Trophoblast cell (in vitro differentiated cells and primary cell): Measurements from ENCODE around the gene VCL.

Experiments used
- DNase-seq, 2 donors: peaks; one replicate each; pipeline ENCODE4 v3.0.0-alpha.2; 2016
- H2AFZ ChIP-seq: 2 replicates; pipeline ENCODE4 v1.6.1; 2013; ENCODE audit warnings: low read length, moderate library complexity, mild to moderate bottlenecking; ENCODE audit not compliant: insufficient read depth, poor library complexity
- H2AK5ac ChIP-seq: 2 replicates; pipeline ENCODE4 v1.6.1; 2013; ENCODE audit warnings: mild to moderate bottlenecking, low read length
- H2BK120ac ChIP-seq: 2 replicates; pipeline ENCODE4 v1.6.1; 2013; ENCODE audit warnings: low read length, mild to moderate bottlenecking, moderate library complexity; ENCODE audit not compliant: insufficient read depth, poor library complexity
- H2BK12ac ChIP-seq: 2 replicates; pipeline ENCODE4 v1.6.1; 2013; ENCODE audit warnings: mild to moderate bottlenecking, low read length, moderate library complexity
- H2BK5ac ChIP-seq: 2 replicates; pipeline ENCODE4 v1.6.1; 2013; ENCODE audit warnings: low read length, low read depth, moderate library complexity, mild to moderate bottlenecking; ENCODE audit not compliant: poor library complexity
- H3K14ac ChIP-seq: 2 replicates; pipeline ENCODE4 v1.6.1; 2013; ENCODE audit warnings: mild to moderate bottlenecking, low read length
- H3K18ac ChIP-seq: 2 replicates; pipeline ENCODE4 v1.6.1; 2013; ENCODE audit warnings: mild to moderate bottlenecking, low read length
- H3K23ac ChIP-seq: 2 replicates; pipeline ENCODE4 v1.6.1; 2013; ENCODE audit warnings: low read length
- H3K27ac ChIP-seq: 2 replicates; pipeline ENCODE4 v1.5.1; 2013; ENCODE audit warnings: low read depth, mild to moderate bottlenecking, inconsistent platforms, low read length, moderate library complexity
- H3K27me3 ChIP-seq: 2 replicates; pipeline ENCODE4 v1.6.1; 2013; ENCODE audit warnings: inconsistent platforms, mild to moderate bottlenecking, low read length, moderate library complexity; ENCODE audit not compliant: insufficient read depth
- H3K36me3 ChIP-seq, 2 experiments: 1 replicate in 1 of 2; 2 replicates in 1 of 2; pipeline ENCODE4 v1.6.1; 2013; ENCODE audit warnings: low read length in 2 of 2, mild to moderate bottlenecking in 2 of 2, moderate library complexity in 1 of 2; ENCODE audit not compliant: insufficient read depth in 2 of 2, control insufficient read depth in 1 of 2
- H3K4ac ChIP-seq: 2 replicates; pipeline ENCODE4 v1.6.1; 2013; ENCODE audit warnings: low read depth, mild to moderate bottlenecking, low read length, moderate library complexity
- H3K4me1 ChIP-seq, 2 experiments: 1 replicate in 1 of 2; 2 replicates in 1 of 2; pipeline ENCODE4 v1.6.1; 2013; ENCODE audit warnings: low read length in 2 of 2, mild to moderate bottlenecking in 2 of 2, moderate library complexity in 1 of 2; ENCODE audit not compliant: insufficient read depth in 2 of 2, control insufficient read depth in 1 of 2
- H3K4me2 ChIP-seq: 2 replicates; pipeline ENCODE4 v1.6.1; 2013; ENCODE audit warnings: inconsistent platforms, mild to moderate bottlenecking, low read length, moderate library complexity
- H3K4me3 ChIP-seq: 2 replicates; pipeline ENCODE4 v1.5.1; 2013; ENCODE audit warnings: mild to moderate bottlenecking, low read depth, low read length, inconsistent platforms
- H3K79me1 ChIP-seq: one replicate; pipeline ENCODE4 v1.6.1; 2013; ENCODE audit warnings: low read length
- H3K79me2 ChIP-seq: 2 replicates; pipeline ENCODE4 v1.6.1; 2013; ENCODE audit warnings: low read length, mild to moderate bottlenecking; ENCODE audit not compliant: control insufficient read depth, insufficient read depth, poor library complexity
- H3K9ac ChIP-seq: 2 replicates; pipeline ENCODE4 v1.6.1; 2013; ENCODE audit warnings: mild to moderate bottlenecking, low read length
- H3K9me3 ChIP-seq: 2 replicates; pipeline ENCODE4 v1.6.1; 2013; ENCODE audit warnings: low read depth, mild to moderate bottlenecking, control low read depth, inconsistent platforms, low read length; ENCODE audit not compliant: insufficient read depth
- H4K12ac ChIP-seq: 2 replicates; pipeline ENCODE4 v1.6.1; 2013; ENCODE audit warnings: low read depth, mild to moderate bottlenecking, low read length, moderate library complexity
- H4K8ac ChIP-seq: 2 replicates; pipeline ENCODE4 v1.6.1; 2013; ENCODE audit warnings: low read depth, mild to moderate bottlenecking, low read length, moderate library complexity
- H4K91ac ChIP-seq: one replicate; pipeline ENCODE4 v1.6.1; 2013; ENCODE audit warnings: low read depth, mild to moderate bottlenecking, low read length, moderate library complexity
- WGBS: extraction: QIAGEN DNeasy Blood & Tissue Kit; methylation state at CpG from one replicate; pipeline ENCODE4 v1.1.7; 2013; ENCODE audit warnings: missing lambda C conversion rate; ENCODE audit not compliant: insufficient read length, insufficient coverage; ENCODE audit errors: extremely low coverage; 5-methylcytosine and 5-hydroxymethylcytosine counted together

The VCL gene

GRCh38 chr10:74099836-74100235 lies 101.9 kb downstream of the VCL start:
- no peaks in the 10 kb centered on the region for H3K27me3 ChIP-seq
- H2BK120ac ChIP-seq = no peak overlapping the region
- no CpG with 5 or more reads among the region's 3 CpGs for WGBS
- no peaks in the 10 kb centered on the region for H3K9me3 ChIP-seq
- no peak for DNase-seq
- no peak overlapping the region for H3K9ac ChIP-seq
- no peak overlapping the region for H4K8ac ChIP-seq
- no peak overlapping the region for H3K27ac ChIP-seq
- no peak overlapping the region for H2AK5ac ChIP-seq
- H3K23ac ChIP-seq = no peak overlapping the region
- H3K79me1 ChIP-seq = no peaks in the 10 kb centered on the region
- H3K4me3 ChIP-seq = no peak overlapping the region
- no peak overlapping the region for H2AFZ ChIP-seq
- no peak overlapping the region for H4K91ac ChIP-seq
- H2BK5ac ChIP-seq = no peak overlapping the region
- no peaks in the 10 kb centered on the region for H3K79me2 ChIP-seq
- H3K18ac ChIP-seq = no peak overlapping the region
- no peak overlapping the region for H3K14ac ChIP-seq
- no peak overlapping the region for H3K4me2 ChIP-seq
- no peak overlapping the region for H2BK12ac ChIP-seq
- H3K4ac ChIP-seq = no peak overlapping the region
- no peaks in the 10 kb centered on the region for H3K4me1 ChIP-seq
- H3K36me3 ChIP-seq = peaks cover 25 to 57% of the 10 kb centered on the region in 2 experiments
- no peak overlapping the region for H4K12ac ChIP-seq

GRCh38 chr10:74103560-74104258 lies 105.8 kb downstream of the VCL start:
- H3K4ac ChIP-seq = no peak overlapping the region
- no peaks in the 10 kb centered on the region for H3K27me3 ChIP-seq
- H2BK12ac ChIP-seq = no peak overlapping the region
- H3K23ac ChIP-seq = no peak overlapping the region
- H3K4me2 ChIP-seq = no peak overlapping the region
- WGBS = no CpG with 5 or more reads among the region's 11 CpGs
- H3K4me3 ChIP-seq = no peak overlapping the region
- no peaks in the 10 kb centered on the region for H3K79me2 ChIP-seq
- H3K14ac ChIP-seq = no peak overlapping the region
- H2BK5ac ChIP-seq = no peak overlapping the region
- H3K36me3 ChIP-seq = peaks cover 33 to 61% of the 10 kb centered on the region in 2 experiments
- no peak overlapping the region for H3K27ac ChIP-seq
- H4K8ac ChIP-seq = no peak overlapping the region
- H3K9ac ChIP-seq = no peak overlapping the region
- no peak overlapping the region for H2BK120ac ChIP-seq
- no peak overlapping the region for H3K18ac ChIP-seq
- H3K79me1 ChIP-seq = no peaks in the 10 kb centered on the region
- peak in 1 of 2 donors; percentile 33 for DNase-seq
- no peaks in the 10 kb centered on the region for H3K9me3 ChIP-seq
- H4K12ac ChIP-seq = no peak overlapping the region
- no peaks in the 10 kb centered on the region for H3K4me1 ChIP-seq
- no peak overlapping the region for H2AFZ ChIP-seq
- no peak overlapping the region for H2AK5ac ChIP-seq
- no peak overlapping the region for H4K91ac ChIP-seq

- no peaks in the 10 kb centered on the region for H3K9me3 ChIP-seq
- peaks cover 36 to 63% of the 10 kb centered on the region in 2 experiments for H3K36me3 ChIP-seq
- DNase-seq = no peak
- H2BK5ac ChIP-seq = no peak overlapping the region
- H3K14ac ChIP-seq = no peak overlapping the region
- no peak overlapping the region for H4K8ac ChIP-seq
- H3K18ac ChIP-seq = no peak overlapping the region
- no peaks in the 10 kb centered on the region for H3K79me1 ChIP-seq
- H3K27me3 ChIP-seq = no peaks in the 10 kb centered on the region
- WGBS = no CpG with 5 or more reads among the region's 5 CpGs
- no peak overlapping the region for H3K4ac ChIP-seq
- H3K27ac ChIP-seq = no peak overlapping the region
- no peak overlapping the region for H3K4me2 ChIP-seq
- no peak overlapping the region for H3K4me3 ChIP-seq
- no peak overlapping the region for H4K91ac ChIP-seq
- no peak overlapping the region for H3K23ac ChIP-seq
- H4K12ac ChIP-seq = no peak overlapping the region
- H2AK5ac ChIP-seq = no peak overlapping the region
- H3K79me2 ChIP-seq = no peaks in the 10 kb centered on the region
- no peak overlapping the region for H2BK12ac ChIP-seq
- H3K9ac ChIP-seq = no peak overlapping the region
- no peak overlapping the region for H2BK120ac ChIP-seq
- no peaks in the 10 kb centered on the region for H3K4me1 ChIP-seq
- H2AFZ ChIP-seq = no peak overlapping the region
Observed at GRCh38 chr10:74104480-74104879, 106.6 kb downstream of the VCL start.

GRCh38 chr10:74104996-74105395 lies 107.1 kb downstream of the VCL start:
- Histone ChIP-seq H3K9me3 (no peaks in the 10 kb centered on the region), H3K4me3 (no peak overlapping the region), H2AK5ac (no peak overlapping the region), H3K79me2 (no peaks in the 10 kb centered on the region), H3K4ac (no peak overlapping the region), H4K8ac (no peak overlapping the region), H4K12ac (no peak overlapping the region), H3K79me1 (no peaks in the 10 kb centered on the region), H3K4me1 (no peaks in the 10 kb centered on the region), H3K18ac (no peak overlapping the region), H2AFZ (no peak overlapping the region), H2BK12ac (no peak overlapping the region), H2BK120ac (no peak overlapping the region), H3K14ac (no peak overlapping the region), H4K91ac (no peak overlapping the region), H3K36me3 (peaks cover 36 to 61% of the 10 kb centered on the region in 2 experiments), H3K23ac (no peak overlapping the region), H3K4me2 (no peak overlapping the region), H3K27me3 (no peaks in the 10 kb centered on the region), H2BK5ac (no peak overlapping the region), H3K27ac (no peak overlapping the region), H3K9ac (no peak overlapping the region)
- no CpG with 5 or more reads among the region's 8 CpGs for WGBS
- no peak for DNase-seq
